HCT116 (cell line): ENCODE measurements around the gene DIPK1A.

Source experiments
- ATF3 ChIP-seq: IDR thresholded peaks from 2 replicates; pipeline ENCODE4 v1.6.1; 2012
- EZH2phosphoT487 ChIP-seq: fragments of 200-600 bp; IDR thresholded peaks from 2 replicates; pipeline ENCODE4 v1.6.1; 2018; ENCODE audit warnings: antibody characterized with exemption, borderline replicate concordance
- MAX ChIP-seq: IDR thresholded peaks from 2 replicates; pipeline ENCODE4 v1.6.1; 2012
- POLR2A ChIP-seq: IDR thresholded peaks from 2 replicates; pipeline ENCODE4 v1.7.0; 2011; ENCODE audit warnings: borderline replicate concordance; ENCODE audit not compliant: insufficient read depth, insufficient read length; ENCODE audit errors: extremely low read depth
- SIN3A ChIP-seq: IDR thresholded peaks from 2 replicates; pipeline ENCODE4 v1.6.1; 2012; ENCODE audit warnings: low read depth
- YY1 ChIP-seq: IDR thresholded peaks from 2 replicates; pipeline ENCODE4 v1.6.1; 2011; ENCODE audit warnings: low read length, low read depth, moderate library complexity, mild to moderate bottlenecking; ENCODE audit not compliant: insufficient replicate concordance; ENCODE audit errors: extremely low read depth
- ZNF274 ChIP-seq: fragments of 200-500 bp; sonication (Bioruptor generic); IDR thresholded peaks from 2 replicates; pipeline ENCODE4 v1.6.1; 2014; ENCODE audit warnings: mild to moderate bottlenecking, low read depth, low read length, inconsistent platforms
- TF ChIP-seq, protein P1 (sequence below), 3 experiments: fragments of 200-600 bp in 1 of 3; sonication (generic) in 1 of 3; IDR thresholded peaks in 2 of 3; conservative IDR thresholded peaks in 1 of 3; 2 replicates each; pipeline ENCODE4 v1.5.1; 2012 to 2017; ENCODE audit warnings: low read depth in 2 of 3, low read length in 2 of 3, antibody characterized with exemption in 1 of 3, borderline replicate concordance in 1 of 3, control low read depth in 1 of 3, mild to moderate bottlenecking in 1 of 3, mixed read lengths in 1 of 3, mixed run types in 1 of 3, moderate library complexity in 1 of 3; ENCODE audit not compliant: insufficient read depth in 1 of 3

- no peak for TF ChIP-seq ATF3
- TF ChIP-seq EZH2phosphoT487: no peak
- TF ChIP-seq, protein P1, sequence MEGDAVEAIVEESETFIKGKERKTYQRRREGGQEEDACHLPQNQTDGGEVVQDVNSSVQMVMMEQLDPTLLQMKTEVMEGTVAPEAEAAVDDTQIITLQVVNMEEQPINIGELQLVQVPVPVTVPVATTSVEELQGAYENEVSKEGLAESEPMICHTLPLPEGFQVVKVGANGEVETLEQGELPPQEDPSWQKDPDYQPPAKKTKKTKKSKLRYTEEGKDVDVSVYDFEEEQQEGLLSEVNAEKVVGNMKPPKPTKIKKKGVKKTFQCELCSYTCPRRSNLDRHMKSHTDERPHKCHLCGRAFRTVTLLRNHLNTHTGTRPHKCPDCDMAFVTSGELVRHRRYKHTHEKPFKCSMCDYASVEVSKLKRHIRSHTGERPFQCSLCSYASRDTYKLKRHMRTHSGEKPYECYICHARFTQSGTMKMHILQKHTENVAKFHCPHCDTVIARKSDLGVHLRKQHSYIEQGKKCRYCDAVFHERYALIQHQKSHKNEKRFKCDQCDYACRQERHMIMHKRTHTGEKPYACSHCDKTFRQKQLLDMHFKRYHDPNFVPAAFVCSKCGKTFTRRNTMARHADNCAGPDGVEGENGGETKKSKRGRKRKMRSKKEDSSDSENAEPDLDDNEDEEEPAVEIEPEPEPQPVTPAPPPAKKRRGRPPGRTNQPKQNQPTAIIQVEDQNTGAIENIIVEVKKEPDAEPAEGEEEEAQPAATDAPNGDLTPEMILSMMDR (IDR thresholded peaks at IDR 0.05 in 2 of 3, conservative IDR thresholded peaks at IDR 0.05 in 1 of 3; ENCODE audit: borderline replicate concordance in 1 of 3, insufficient read depth in 1 of 3, low read depth in 2 of 3, low read length in 2 of 3): no peak
- TF ChIP-seq POLR2A: no peak
- TF ChIP-seq MAX: no peak
- TF ChIP-seq SIN3A: no peak
- no peak for TF ChIP-seq ZNF274
- no peak for TF ChIP-seq YY1
Measured at GRCh38 chr1:92850019-92850418, 111.2 kb downstream of the DIPK1A start.
